ENCODE data around the gene GAA. TPM values are rescaled to one million over a fixed set of nuclear protein-coding genes. Genes with fewer than 3 reads are reported as not detected.
A peak's percentile ranks its signal among the peaks of the same experiment; 100 is the strongest.

GAA gene
- total RNA-seq = 100 to 1,000 TPM; 167 to 217 TPM

DNA sequence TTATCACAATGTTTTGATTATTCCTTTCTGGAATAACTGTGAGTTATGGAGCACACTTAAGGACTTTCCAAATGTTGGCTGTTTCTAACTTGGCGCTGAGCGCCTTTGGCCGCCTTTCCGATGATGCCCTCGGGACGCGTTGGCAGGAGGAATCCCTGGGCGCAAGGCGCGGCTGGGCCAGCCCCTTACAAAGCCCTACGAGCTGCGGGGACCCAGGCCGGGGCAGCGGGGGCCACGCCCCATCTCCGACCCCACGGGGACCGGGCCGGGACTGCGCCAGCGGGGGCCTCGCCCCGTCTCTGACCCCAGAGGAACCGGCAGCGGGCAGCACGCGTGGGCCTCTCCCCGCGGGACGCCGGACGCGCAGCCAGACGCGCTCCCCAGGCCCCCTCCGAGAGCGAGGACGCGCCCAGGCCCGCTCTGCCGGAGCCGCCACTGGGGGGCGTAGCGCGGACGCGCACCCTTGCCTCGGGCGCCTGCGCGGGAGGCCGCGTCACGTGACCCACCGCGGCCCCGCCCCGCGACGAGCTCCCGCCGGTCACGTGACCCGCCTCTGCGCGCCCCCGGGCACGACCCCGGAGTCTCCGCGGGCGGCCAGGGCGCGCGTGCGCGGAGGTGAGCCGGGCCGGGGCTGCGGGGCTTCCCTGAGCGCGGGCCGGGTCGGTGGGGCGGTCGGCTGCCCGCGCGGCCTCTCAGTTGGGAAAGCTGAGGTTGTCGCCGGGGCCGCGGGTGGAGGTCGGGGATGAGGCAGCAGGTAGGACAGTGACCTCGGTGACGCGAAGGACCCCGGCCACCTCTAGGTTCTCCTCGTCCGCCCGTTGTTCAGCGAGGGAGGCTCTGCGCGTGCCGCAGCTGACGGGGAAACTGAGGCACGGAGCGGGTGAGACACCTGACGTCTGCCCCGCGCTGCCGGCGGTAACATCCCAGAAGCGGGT lies at the start of gene GAA:
TSS of gene GAA (plus strand) at position 571 of the 935 bp plus-strand sequence. CDS start 3,006 bp downstream, outside the sequence.
- H3K27ac ChIP-seq = peak within 1 kb of the TSS; percentile 92 to 93
- no peaks in the 10 kb centered on the region for H3K36me3 ChIP-seq
- peak within 1 kb of the TSS; percentile 78 to 91 for H3K4me3 ChIP-seq
- peaks cover 3% of the 10 kb centered on the region for H3K4me1 ChIP-seq (replicated peaks)
- no peaks in the 10 kb centered on the region for H3K27me3 ChIP-seq (replicated peaks; ENCODE audit: insufficient read depth)
- peak; percentile 77 for DNase-seq (ENCODE audit: low spot score)
- H3K9me3 ChIP-seq = no peaks in the 10 kb centered on the region
- intact Hi-C loops (cut with DNase I) = loop anchor here (1.0 to 5.0 kb wide), 2 partner anchors 46 to 64 kb away; partner anchors contain the start of genes CCDC40, EIF4A3 and TBC1D16
- TF ChIP-seq POLR2A (IDR thresholded peaks at IDR 0.05) (peak; percentile 66), POLR2AphosphoS5 (IDR thresholded peaks at IDR 0.05) (no peak)
- TF ChIP-seq, protein P1, sequence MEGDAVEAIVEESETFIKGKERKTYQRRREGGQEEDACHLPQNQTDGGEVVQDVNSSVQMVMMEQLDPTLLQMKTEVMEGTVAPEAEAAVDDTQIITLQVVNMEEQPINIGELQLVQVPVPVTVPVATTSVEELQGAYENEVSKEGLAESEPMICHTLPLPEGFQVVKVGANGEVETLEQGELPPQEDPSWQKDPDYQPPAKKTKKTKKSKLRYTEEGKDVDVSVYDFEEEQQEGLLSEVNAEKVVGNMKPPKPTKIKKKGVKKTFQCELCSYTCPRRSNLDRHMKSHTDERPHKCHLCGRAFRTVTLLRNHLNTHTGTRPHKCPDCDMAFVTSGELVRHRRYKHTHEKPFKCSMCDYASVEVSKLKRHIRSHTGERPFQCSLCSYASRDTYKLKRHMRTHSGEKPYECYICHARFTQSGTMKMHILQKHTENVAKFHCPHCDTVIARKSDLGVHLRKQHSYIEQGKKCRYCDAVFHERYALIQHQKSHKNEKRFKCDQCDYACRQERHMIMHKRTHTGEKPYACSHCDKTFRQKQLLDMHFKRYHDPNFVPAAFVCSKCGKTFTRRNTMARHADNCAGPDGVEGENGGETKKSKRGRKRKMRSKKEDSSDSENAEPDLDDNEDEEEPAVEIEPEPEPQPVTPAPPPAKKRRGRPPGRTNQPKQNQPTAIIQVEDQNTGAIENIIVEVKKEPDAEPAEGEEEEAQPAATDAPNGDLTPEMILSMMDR (IDR thresholded peaks at IDR 0.05) = peak; percentile 88 to 99 (median 95)
- WGBS = under 1% methylated on average over 69 of the region's 114 CpGs

DNA sequence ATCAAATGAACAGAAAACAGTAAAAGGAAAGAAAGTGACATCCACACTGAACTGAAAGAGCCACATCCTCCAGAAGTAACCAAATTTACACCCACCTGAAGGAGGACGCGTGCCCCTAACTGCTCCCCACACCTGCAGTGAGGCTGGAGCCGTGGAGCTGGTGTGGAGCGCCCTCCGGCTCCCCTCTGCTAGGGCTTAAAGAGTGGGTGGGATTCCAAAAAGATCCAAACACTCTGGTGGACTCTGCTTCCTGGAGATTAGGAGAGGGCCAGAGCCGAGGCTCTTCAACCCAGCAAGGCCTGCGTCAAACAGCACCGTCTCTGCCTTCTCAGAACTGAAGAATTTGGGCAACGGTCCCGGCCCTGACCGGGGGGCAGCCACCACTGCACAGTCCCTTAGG lies 49.7 kb upstream of the GAA start:
- no peak overlapping the region for H3K27ac ChIP-seq
- 85% methylated on average over 11 of the region's 11 CpGs for WGBS
- intact Hi-C loops (cut with DNase I) = no loop called here
- H3K27me3 ChIP-seq (replicated peaks; ENCODE audit: insufficient read depth) = no peaks in the 10 kb centered on the region
- no peaks in the 10 kb centered on the region for H3K9me3 ChIP-seq
- no peak for DNase-seq (ENCODE audit: low spot score)
- no peaks in the 10 kb centered on the region for H3K36me3 ChIP-seq
- TF ChIP-seq, protein P1 (IDR thresholded peaks at IDR 0.05) = no peak
- TF ChIP-seq POLR2AphosphoS5 (IDR thresholded peaks at IDR 0.05) (no peak), POLR2A (IDR thresholded peaks at IDR 0.05) (no peak)
- H3K4me3 ChIP-seq = no peak overlapping the region
- peaks cover 7% of the 10 kb centered on the region for H3K4me1 ChIP-seq (replicated peaks)

DNA sequence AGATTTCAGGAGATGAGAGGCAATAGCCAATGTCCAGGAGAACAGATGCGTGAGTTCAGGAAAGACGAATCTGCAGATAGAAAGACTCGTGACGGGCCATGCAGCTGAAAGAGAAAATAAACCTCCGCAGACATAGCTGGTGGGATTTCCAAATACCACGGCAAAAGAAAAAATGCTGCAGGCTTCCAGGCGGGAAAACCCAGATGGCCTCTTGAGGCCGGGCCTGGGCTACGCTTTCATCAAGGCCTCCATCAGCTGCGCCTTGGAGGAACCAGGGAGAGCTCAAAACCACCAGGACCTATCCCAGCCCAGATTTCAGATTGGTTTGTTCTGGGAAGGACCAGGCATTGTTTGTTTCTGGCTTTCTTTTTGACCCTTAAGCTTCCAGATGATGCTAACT lies 48.3 kb upstream of the GAA start:
- peaks cover 7% of the 10 kb centered on the region for H3K4me1 ChIP-seq (replicated peaks)
- intact Hi-C loops (cut with DNase I) = no loop called here
- H3K36me3 ChIP-seq = no peaks in the 10 kb centered on the region
- no peak for TF ChIP-seq POLR2AphosphoS5 (IDR thresholded peaks at IDR 0.05)
- TF ChIP-seq, protein P1 (IDR thresholded peaks at IDR 0.05) = no peak
- no peak for TF ChIP-seq POLR2A (IDR thresholded peaks at IDR 0.05)
- 90% methylated on average over 10 of the region's 10 CpGs for WGBS
- H3K27me3 ChIP-seq (replicated peaks; ENCODE audit: insufficient read depth) = no peaks in the 10 kb centered on the region
- no peaks in the 10 kb centered on the region for H3K9me3 ChIP-seq
- H3K27ac ChIP-seq = no peak overlapping the region
- H3K4me3 ChIP-seq = no peak overlapping the region
- DNase-seq (ENCODE audit: low spot score) = no peak

DNA sequence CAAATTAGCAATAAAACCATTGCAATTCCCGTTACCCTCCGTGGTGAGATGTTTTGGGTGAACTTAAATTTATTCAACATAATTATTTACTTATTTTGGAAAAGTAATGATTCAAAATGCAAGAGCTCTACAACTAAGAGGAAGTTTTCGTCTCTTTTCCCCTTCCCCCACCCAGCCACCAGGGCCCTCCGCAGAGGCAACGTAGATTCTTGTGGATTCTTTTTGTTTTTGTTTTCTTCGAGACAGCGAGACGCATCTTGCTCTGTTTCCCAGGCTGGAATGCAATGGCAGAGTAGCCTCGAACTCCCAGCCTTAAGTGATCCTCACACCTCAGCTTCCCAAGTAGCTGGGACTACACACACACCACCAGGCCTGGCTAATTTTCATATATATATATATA lies 45.8 kb upstream of the GAA start:
- Histone ChIP-seq H3K27me3 (replicated peaks; ENCODE audit: insufficient read depth) (no peaks in the 10 kb centered on the region), H3K27ac (no peak overlapping the region), H3K4me3 (no peak overlapping the region), H3K36me3 (no peaks in the 10 kb centered on the region), H3K4me1 (replicated peaks) (peaks cover 7% of the 10 kb centered on the region), H3K9me3 (no peaks in the 10 kb centered on the region)
- intact Hi-C loops (cut with DNase I) = no loop called here
- TF ChIP-seq POLR2AphosphoS5 (IDR thresholded peaks at IDR 0.05) (no peak), POLR2A (IDR thresholded peaks at IDR 0.05) (no peak)
- TF ChIP-seq, protein P1 (IDR thresholded peaks at IDR 0.05) = no peak
- WGBS = 75% methylated on average over 9 of the region's 9 CpGs
- no peak for DNase-seq (ENCODE audit: low spot score)
